ENCODE measurements around the gene SLPI.

DNA sequence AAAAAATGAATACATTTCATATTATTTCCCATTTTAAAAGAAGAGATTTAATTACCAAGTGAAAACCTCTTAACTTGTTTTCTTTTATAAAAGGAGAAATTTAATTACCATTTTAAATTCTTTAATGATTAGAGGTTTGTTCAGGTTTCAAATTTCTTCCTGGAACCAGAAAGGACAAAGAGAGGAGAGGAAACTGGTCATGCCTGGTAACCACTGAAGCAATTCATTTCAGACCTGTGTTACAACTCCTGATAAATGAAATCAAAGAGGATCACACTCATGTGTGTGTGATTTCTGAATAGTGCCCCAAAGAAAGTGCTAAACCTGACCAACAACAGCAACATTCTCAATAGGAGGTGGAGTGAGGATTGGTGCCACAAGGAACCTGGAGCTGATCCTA is 12.6 kb upstream of the SLPI start:
- TF ChIP-seq, protein P1, sequence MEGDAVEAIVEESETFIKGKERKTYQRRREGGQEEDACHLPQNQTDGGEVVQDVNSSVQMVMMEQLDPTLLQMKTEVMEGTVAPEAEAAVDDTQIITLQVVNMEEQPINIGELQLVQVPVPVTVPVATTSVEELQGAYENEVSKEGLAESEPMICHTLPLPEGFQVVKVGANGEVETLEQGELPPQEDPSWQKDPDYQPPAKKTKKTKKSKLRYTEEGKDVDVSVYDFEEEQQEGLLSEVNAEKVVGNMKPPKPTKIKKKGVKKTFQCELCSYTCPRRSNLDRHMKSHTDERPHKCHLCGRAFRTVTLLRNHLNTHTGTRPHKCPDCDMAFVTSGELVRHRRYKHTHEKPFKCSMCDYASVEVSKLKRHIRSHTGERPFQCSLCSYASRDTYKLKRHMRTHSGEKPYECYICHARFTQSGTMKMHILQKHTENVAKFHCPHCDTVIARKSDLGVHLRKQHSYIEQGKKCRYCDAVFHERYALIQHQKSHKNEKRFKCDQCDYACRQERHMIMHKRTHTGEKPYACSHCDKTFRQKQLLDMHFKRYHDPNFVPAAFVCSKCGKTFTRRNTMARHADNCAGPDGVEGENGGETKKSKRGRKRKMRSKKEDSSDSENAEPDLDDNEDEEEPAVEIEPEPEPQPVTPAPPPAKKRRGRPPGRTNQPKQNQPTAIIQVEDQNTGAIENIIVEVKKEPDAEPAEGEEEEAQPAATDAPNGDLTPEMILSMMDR (IDR thresholded peaks at IDR 0.05): no peak
- TF ChIP-seq EP300 (IDR thresholded peaks at IDR 0.05): no peak
- no peak for TF ChIP-seq POLR2AphosphoS5 (IDR thresholded peaks at IDR 0.05)
